ENCODE measurements around the gene ANAPC2. TPM values are rescaled to one million over a fixed set of nuclear protein-coding genes. Genes with fewer than 3 reads are reported as not detected.

ANAPC2 gene
- total and polyA plus RNA-seq, 4 experiments from 2014 or later, result 3.2 to 125 (median 60.8) TPM

DNA sequence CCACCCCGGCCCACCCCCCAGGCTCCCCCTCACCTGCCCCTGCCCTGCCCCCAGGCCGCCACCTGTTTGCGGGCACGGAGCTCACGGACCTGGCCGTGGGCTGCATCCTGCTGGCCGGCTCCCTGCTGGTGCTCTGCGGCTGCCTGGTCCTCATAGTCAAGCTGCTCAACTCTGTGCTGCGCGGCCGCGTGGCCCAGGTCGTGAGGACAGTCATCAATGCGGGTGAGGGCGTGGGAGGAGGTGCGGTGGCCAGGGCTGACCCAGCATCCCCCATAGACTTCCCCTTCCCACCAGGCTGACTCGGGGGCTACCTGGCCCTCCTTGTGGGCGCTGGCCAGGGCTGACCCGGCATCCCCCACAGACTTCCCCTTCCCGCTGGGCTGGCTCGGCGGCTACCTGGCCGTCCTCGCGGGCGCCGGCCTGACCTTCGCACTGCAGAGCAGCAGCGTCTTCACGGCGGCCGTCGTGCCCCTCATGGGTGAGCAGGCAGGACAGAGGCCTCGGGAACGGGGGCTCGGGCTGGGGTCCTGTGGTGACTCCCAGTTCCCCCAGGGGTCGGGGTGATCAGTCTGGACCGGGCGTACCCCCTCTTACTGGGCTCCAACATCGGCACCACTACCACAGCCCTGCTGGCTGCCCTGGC, 45.8 kb upstream of the ANAPC2 start:
- Mint-ChIP-seq H3K4me3 (peak overlapping the region in 1 of 8 donors; percentile 30), H3K36me3 (peaks cover 0 to 1% of the 10 kb centered on the region in 2 donors), H3K27ac (no peak overlapping the region), H3K9me3 (no peaks in the 10 kb centered on the region), H3K27me3 (peaks cover 0 to 9% of the 10 kb centered on the region in 2 donors), H3K4me1 (peaks cover 0 to 11% (median 4%) of the 10 kb centered on the region in 4 donors)
- Histone ChIP-seq H3K27me3 (ENCODE audit: insufficient read depth, low read length) (no peaks in the 10 kb centered on the region), H3K4me1 (ENCODE audit: insufficient read depth, low read length) (peaks cover 19% of the 10 kb centered on the region), H3K27ac (ENCODE audit: low read depth, low read length) (no peak overlapping the region), H3K36me3 (ENCODE audit: insufficient read depth, low read length) (no peaks in the 10 kb centered on the region), H3K4me3 (ENCODE audit: low read length in 2 of 2) (no peak overlapping the region), H3K9me3 (ENCODE audit: control insufficient read depth in 1 of 2, low read length in 2 of 2) (no peaks in the 10 kb centered on the region)
- ChIA-PET POLR2A (ENCODE audit: partially characterized antibody) (interaction anchor here (1.2 kb wide), 1 partner anchor 10 kb away, joined by 4 read pairs; the partner anchor contains the start of gene CYSRT1), CTCF (ENCODE audit: partially characterized antibody) (no interaction called here)
- DNase-seq, result no peak
- intact Hi-C loops (cut with micrococcal nuclease), result no loop called here

DNA sequence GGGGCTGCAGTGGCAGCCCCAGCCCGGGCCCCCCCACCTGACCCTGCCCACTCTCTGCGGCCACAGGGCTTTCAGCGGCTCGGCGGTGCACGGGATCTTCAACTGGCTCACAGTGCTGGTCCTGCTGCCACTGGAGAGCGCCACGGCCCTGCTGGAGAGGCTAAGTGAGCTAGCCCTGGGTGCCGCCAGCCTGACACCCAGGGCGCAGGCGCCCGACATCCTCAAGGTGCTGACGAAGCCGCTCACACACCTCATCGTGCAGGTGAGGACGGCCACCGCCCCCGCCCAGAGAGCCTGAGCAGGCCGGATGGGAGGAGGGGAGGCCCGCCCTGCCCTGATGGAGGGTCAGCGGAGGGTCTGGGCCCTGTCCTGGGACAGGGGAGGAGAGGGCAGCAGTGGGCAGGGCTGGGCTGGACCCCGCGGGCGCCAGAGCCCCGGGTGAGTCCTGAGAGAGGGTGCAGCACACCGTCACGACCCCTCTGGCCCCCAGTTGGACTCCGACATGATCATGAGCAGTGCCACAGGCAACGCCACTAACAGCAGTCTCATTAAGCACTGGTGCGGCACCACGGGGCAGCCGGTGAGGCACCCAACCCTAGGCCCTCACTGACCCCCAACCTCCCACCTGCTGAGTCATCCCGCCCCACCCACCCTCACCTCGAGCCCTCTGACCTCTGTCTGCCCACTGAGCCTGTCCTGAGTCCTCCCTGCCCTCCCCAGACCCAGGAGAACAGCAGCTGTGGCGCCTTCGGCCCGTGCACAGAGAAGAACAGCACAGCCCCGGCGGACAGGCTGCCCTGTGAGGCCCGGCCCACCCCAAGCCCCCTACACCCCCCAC, 45.0 kb upstream of the ANAPC2 start:
- ChIA-PET POLR2A (ENCODE audit: partially characterized antibody) (interaction anchor here (1.2 kb wide), 1 partner anchor 9 kb away, joined by 4 read pairs; the partner anchor contains the start of gene CYSRT1), CTCF (ENCODE audit: partially characterized antibody) (no interaction called here)

DNA sequence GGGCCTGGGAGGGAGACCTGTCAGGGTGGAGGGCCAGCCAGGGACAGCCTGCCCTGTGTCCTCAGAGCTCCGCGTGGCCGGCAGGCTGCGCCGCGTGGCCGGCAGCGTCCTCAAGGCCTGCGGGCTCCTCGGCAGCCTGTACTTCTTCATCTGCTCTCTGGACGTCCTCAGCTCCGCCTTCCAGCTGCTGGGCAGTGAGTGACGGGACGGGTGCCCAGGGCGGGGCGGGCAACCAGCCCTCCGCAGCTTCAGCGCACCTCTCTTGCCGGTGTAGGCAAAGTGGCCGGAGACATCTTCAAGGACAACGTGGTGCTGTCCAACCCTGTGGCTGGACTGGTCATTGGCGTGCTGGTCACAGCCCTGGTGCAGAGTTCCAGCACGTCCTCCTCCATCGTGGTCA, 44.1 kb upstream of the ANAPC2 start:
- DNase-seq, result no peak
- intact Hi-C loops (cut with micrococcal nuclease), result no loop called here
- Mint-ChIP-seq H3K36me3 (no peaks in the 10 kb centered on the region), H3K9me3 (no peaks in the 10 kb centered on the region), H3K4me1 (peaks cover 2 to 10% (median 4%) of the 10 kb centered on the region in 4 donors), H3K27ac (no peak overlapping the region), H3K4me3 (no peak overlapping the region), H3K27me3 (peaks cover 2 to 10% of the 10 kb centered on the region in 2 donors)
- ChIA-PET CTCF (ENCODE audit: partially characterized antibody) (no interaction called here), POLR2A (ENCODE audit: partially characterized antibody) (interaction anchor here (1.7 kb wide), 1 partner anchor 9 kb away, joined by 7 read pairs; the partner anchor contains the start of gene TUBB4B)
- Histone ChIP-seq H3K27ac (ENCODE audit: low read depth, low read length) (no peak overlapping the region), H3K4me1 (ENCODE audit: insufficient read depth, low read length) (peaks cover 14% of the 10 kb centered on the region), H3K9me3 (ENCODE audit: control insufficient read depth in 1 of 2, low read length in 2 of 2) (no peaks in the 10 kb centered on the region), H3K27me3 (ENCODE audit: insufficient read depth, low read length) (no peaks in the 10 kb centered on the region), H3K36me3 (ENCODE audit: insufficient read depth, low read length) (no peaks in the 10 kb centered on the region), H3K4me3 (ENCODE audit: low read length in 2 of 2) (no peak overlapping the region)

More for the DNA sequence above, 45.0 kb upstream of the ANAPC2 start:
- H3K9me3 ChIP-seq (ENCODE audit: control insufficient read depth in 1 of 2, low read length in 2 of 2), result no peaks in the 10 kb centered on the region
- DNase-seq, result no peak
- H3K9me3 Mint-ChIP-seq, result no peaks in the 10 kb centered on the region
- no peaks in the 10 kb centered on the region for H3K27me3 ChIP-seq (ENCODE audit: insufficient read depth, low read length)
- H3K4me3 Mint-ChIP-seq, result no peak overlapping the region
- intact Hi-C loops (cut with micrococcal nuclease), result no loop called here
- H3K4me3 ChIP-seq (ENCODE audit: low read length in 2 of 2), result no peak overlapping the region
- H3K36me3 ChIP-seq (ENCODE audit: insufficient read depth, low read length), result no peaks in the 10 kb centered on the region
- peaks cover 0 to 9% of the 10 kb centered on the region in 2 donors for H3K27me3 Mint-ChIP-seq
- no peak overlapping the region for H3K27ac ChIP-seq (ENCODE audit: low read depth, low read length)
- no peak overlapping the region for H3K27ac Mint-ChIP-seq
- peaks cover 14% of the 10 kb centered on the region for H3K4me1 ChIP-seq (ENCODE audit: insufficient read depth, low read length)
- H3K4me1 Mint-ChIP-seq, result peaks cover 0 to 6% (median 3%) of the 10 kb centered on the region in 4 donors
- no peaks in the 10 kb centered on the region for H3K36me3 Mint-ChIP-seq

DNA sequence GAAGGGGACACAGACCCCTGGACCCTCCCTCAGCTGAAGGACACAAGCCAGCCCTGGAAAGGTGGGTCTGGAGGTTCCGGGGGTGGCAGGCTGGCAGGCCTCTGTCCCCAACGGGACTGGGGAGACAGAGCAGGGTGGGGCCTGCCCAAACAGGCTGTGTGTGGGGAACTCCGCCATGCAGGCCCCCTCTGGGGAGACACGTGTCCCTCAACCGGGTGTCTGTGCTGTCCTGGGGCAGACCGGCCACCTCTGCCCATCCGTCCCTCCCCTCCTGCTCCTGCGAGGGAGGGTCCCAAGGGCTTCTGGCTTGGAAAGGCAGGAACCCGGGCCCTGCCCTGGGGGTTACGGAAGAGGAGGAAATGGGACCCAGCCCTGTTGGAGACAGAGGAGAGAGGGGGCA, 43.7 kb upstream of the ANAPC2 start:
- no peaks in the 10 kb centered on the region for H3K27me3 ChIP-seq (ENCODE audit: insufficient read depth, low read length)
- ChIA-PET POLR2A (ENCODE audit: partially characterized antibody) (interaction anchor here (1.7 kb wide), 1 partner anchor 9 kb away, joined by 7 read pairs; the partner anchor contains the start of gene TUBB4B), CTCF (ENCODE audit: partially characterized antibody) (no interaction called here)
- intact Hi-C loops (cut with micrococcal nuclease), result no loop called here
- no peak overlapping the region for H3K4me3 ChIP-seq (ENCODE audit: low read length in 2 of 2)
- H3K27ac ChIP-seq (ENCODE audit: low read depth, low read length), result no peak overlapping the region
- Mint-ChIP-seq H3K27me3 (peaks cover 3 to 11% of the 10 kb centered on the region in 2 donors), H3K9me3 (no peaks in the 10 kb centered on the region), H3K36me3 (no peaks in the 10 kb centered on the region), H3K27ac (no peak overlapping the region), H3K4me1 (peaks cover 2 to 12% (median 3%) of the 10 kb centered on the region in 4 donors), H3K4me3 (no peak overlapping the region)
- no peaks in the 10 kb centered on the region for H3K36me3 ChIP-seq (ENCODE audit: insufficient read depth, low read length)
- H3K4me1 ChIP-seq (ENCODE audit: insufficient read depth, low read length), result peaks cover 13% of the 10 kb centered on the region
- DNase-seq, result no peak
- H3K9me3 ChIP-seq (ENCODE audit: control insufficient read depth in 1 of 2, low read length in 2 of 2), result no peaks in the 10 kb centered on the region

DNA sequence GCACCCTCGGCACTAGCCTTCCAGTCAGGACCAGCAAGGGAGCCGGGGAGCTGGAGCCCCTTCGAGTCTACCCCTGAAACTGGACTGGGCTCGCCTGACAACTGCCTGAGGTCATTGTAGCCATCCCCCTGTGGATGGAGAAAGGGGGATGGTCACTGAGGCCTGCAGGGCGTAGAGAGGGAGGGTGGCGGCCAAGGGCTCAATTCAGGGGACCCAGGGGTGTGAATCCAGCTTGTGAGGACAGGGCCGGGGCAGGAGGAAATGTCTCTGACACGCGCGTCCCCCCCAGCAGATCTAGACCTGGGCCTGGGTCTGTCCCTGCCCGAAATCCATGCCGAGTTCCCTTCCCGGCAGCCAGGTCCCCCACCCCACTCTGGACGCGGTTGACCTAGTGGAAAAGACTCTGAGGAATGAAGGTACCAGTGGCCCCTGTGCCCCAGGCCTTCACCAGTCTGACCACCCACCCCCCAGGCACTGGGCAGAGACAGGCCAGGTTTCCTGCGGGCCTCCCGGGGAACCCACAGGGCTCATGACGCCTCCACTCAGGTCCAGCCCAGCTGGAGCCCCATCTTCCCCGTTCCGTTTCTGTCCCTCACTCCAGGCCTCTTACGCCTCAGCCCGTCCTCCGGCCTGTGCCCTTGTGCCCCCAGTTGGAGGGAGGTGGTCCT, 43.1 kb upstream of the ANAPC2 start:
- no peak for DNase-seq
- H3K27me3 Mint-ChIP-seq, result peaks cover 3 to 11% of the 10 kb centered on the region in 2 donors
- no peaks in the 10 kb centered on the region for H3K36me3 ChIP-seq (ENCODE audit: insufficient read depth, low read length)
- H3K27ac ChIP-seq (ENCODE audit: low read depth, low read length), result no peak overlapping the region
- H3K9me3 Mint-ChIP-seq, result no peaks in the 10 kb centered on the region
- H3K36me3 Mint-ChIP-seq, result no peaks in the 10 kb centered on the region
- ChIA-PET POLR2A (ENCODE audit: partially characterized antibody) (interaction anchor here (1.7 kb wide), 1 partner anchor 10 kb away, joined by 7 read pairs; the partner anchor contains the start of gene TUBB4B), CTCF (ENCODE audit: partially characterized antibody) (interaction anchor here (2.0 kb wide), 1 partner anchor 113 kb away, joined by 5 read pairs; no protein-coding TSS in a partner anchor)
- H3K9me3 ChIP-seq (ENCODE audit: control insufficient read depth in 1 of 2, low read length in 2 of 2), result no peaks in the 10 kb centered on the region
- no peak overlapping the region for H3K4me3 ChIP-seq (ENCODE audit: low read length in 2 of 2)
- no peaks in the 10 kb centered on the region for H3K27me3 ChIP-seq (ENCODE audit: insufficient read depth, low read length)
- H3K4me1 Mint-ChIP-seq, result peaks cover 2 to 9% (median 3%) of the 10 kb centered on the region in 4 donors
- intact Hi-C loops (cut with micrococcal nuclease), result no loop called here
- peaks cover 7% of the 10 kb centered on the region for H3K4me1 ChIP-seq (ENCODE audit: insufficient read depth, low read length)
- no peak overlapping the region for H3K27ac Mint-ChIP-seq
- no peak overlapping the region for H3K4me3 Mint-ChIP-seq

DNA sequence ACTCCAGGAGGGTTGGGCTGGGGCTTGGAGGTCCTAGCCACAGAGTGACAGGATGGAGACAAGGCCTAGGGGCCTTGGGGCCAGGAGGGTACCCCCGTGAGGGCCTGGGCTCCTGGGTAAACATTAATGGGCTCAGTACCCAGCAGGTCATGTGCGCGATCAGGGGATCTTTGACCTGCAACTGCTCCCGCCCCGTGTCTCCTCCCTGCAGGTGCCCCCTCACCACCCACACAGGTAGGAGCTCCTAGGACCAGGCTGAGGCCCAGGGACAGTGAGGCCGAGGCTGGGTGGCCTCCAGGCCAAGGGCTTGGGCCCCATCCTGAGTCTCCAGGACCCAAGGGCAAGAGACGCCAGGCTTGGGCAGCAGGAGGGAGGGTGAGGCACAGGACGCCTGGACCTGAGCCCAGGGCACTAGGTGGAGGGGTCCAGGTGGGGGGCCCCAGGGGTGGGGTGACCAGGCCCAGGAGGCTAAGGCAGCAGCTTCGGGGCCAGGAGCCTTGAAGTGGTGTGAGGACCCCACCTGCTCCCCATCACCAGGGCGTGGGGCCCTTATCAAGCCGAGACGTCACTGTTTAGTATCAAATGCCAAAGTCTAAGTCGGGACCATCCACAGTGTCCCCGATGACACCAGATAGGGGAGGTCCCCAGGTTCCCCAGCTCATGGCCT, 42.5 kb upstream of the ANAPC2 start, which contains the start of gene SLC34A3:
TSS of gene SLC34A3 (plus strand) at position 197 of the 667 bp plus-strand sequence. CDS start 802 bp downstream, outside the sequence.
- ChIA-PET POLR2A (ENCODE audit: partially characterized antibody) (interaction anchor here (1.7 kb wide), 1 partner anchor 10 kb away, joined by 7 read pairs; the partner anchor contains the start of gene TUBB4B), CTCF (ENCODE audit: partially characterized antibody) (interaction anchor here (0.6 to 2.0 kb wide), 2 partner anchors 113 to 515 kb away, joined by 3 to 5 read pairs; no protein-coding TSS in a partner anchor)
- Histone ChIP-seq H3K4me1 (ENCODE audit: insufficient read depth, low read length) (peaks cover under 1% of the 10 kb centered on the region), H3K36me3 (ENCODE audit: insufficient read depth, low read length) (no peaks in the 10 kb centered on the region), H3K9me3 (ENCODE audit: control insufficient read depth in 1 of 2, low read length in 2 of 2) (no peaks in the 10 kb centered on the region), H3K27ac (ENCODE audit: low read depth, low read length) (no peak within 1 kb of the TSS), H3K27me3 (ENCODE audit: insufficient read depth, low read length) (no peaks in the 10 kb centered on the region), H3K4me3 (ENCODE audit: low read length in 2 of 2) (no peak within 1 kb of the TSS)
- Mint-ChIP-seq H3K9me3 (no peaks in the 10 kb centered on the region), H3K27ac (no peak within 1 kb of the TSS), H3K36me3 (no peaks in the 10 kb centered on the region), H3K4me1 (peaks cover 2 to 6% (median 3%) of the 10 kb centered on the region in 4 donors), H3K27me3 (peaks cover 3 to 11% of the 10 kb centered on the region in 2 donors), H3K4me3 (no peak within 1 kb of the TSS)
- no peak for DNase-seq
- intact Hi-C loops (cut with micrococcal nuclease), result no loop called here
